HFF-Myc (cell line): ENCODE data around the gene LIG4.
"Not testable (repeated sequence)": the region's sequence is repeated elsewhere in the genome, so short reads cannot be mapped to it uniquely, and the experiment has no call there.

ENCODE experiments used
- DNase-seq: peaks from one replicate; pipeline ENCODE4 v3.0.0-alpha.2; 2011; ENCODE audit warnings: low read depth; ENCODE audit errors: extremely low read depth
- H3K4me3 ChIP-seq: replicated peaks from 2 replicates; pipeline ENCODE4 v1.5.1; 2011; ENCODE audit warnings: low read depth, mild to moderate bottlenecking, control low read depth, low read length
- TF ChIP-seq, protein P1 (sequence below): IDR thresholded peaks from 2 replicates; pipeline ENCODE4 v1.5.1; 2012; ENCODE audit warnings: mild to moderate bottlenecking, low read depth, low read length, control low read depth; ENCODE audit errors: missing control alignments

The LIG4 gene

DNA sequence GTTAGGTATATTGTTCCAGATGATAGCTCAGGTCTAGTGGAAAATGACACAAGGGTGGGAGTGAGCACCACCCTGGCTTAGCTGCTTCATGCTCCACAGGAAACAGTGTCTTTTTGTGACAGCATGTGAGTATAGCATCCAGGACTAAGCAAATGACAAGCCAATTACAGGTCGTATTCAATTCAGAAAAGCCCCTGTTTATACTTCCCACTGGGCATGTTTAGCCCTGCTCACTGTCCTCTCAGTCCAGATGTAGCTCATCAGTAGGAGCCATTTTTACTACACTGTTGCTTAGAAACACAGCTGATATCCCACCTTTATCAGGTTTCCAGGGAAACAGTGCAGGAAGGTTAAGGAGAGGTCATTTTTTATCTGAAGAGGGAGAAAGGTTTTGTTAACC lies 10.8 kb upstream of the LIG4 start:
- no peak for DNase-seq
- H3K4me3 ChIP-seq = no peak overlapping the region
- TF ChIP-seq, protein P1, sequence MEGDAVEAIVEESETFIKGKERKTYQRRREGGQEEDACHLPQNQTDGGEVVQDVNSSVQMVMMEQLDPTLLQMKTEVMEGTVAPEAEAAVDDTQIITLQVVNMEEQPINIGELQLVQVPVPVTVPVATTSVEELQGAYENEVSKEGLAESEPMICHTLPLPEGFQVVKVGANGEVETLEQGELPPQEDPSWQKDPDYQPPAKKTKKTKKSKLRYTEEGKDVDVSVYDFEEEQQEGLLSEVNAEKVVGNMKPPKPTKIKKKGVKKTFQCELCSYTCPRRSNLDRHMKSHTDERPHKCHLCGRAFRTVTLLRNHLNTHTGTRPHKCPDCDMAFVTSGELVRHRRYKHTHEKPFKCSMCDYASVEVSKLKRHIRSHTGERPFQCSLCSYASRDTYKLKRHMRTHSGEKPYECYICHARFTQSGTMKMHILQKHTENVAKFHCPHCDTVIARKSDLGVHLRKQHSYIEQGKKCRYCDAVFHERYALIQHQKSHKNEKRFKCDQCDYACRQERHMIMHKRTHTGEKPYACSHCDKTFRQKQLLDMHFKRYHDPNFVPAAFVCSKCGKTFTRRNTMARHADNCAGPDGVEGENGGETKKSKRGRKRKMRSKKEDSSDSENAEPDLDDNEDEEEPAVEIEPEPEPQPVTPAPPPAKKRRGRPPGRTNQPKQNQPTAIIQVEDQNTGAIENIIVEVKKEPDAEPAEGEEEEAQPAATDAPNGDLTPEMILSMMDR = no peak

DNA sequence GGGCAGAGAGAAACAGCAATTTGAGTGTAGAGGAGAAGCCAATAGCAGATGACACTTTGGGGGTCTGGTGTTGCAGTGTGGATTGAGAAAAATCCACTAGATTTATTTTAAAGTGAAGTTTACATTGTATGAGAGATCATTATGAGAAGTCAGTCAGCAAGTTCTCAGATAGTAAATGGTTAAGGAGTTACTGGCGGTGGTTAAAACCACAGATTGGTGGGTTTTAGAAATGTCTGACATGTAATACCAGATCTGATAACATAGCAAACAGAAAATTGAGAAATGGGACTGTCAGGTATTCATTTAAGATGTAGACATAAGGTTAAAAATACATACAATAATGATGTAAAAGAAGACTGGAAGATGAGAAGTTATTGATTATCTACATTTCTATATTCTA lies 10.1 kb upstream of the LIG4 start:
- no peak overlapping the region for H3K4me3 ChIP-seq
- TF ChIP-seq, protein P1 = no peak
- DNase-seq = no peak

DNA sequence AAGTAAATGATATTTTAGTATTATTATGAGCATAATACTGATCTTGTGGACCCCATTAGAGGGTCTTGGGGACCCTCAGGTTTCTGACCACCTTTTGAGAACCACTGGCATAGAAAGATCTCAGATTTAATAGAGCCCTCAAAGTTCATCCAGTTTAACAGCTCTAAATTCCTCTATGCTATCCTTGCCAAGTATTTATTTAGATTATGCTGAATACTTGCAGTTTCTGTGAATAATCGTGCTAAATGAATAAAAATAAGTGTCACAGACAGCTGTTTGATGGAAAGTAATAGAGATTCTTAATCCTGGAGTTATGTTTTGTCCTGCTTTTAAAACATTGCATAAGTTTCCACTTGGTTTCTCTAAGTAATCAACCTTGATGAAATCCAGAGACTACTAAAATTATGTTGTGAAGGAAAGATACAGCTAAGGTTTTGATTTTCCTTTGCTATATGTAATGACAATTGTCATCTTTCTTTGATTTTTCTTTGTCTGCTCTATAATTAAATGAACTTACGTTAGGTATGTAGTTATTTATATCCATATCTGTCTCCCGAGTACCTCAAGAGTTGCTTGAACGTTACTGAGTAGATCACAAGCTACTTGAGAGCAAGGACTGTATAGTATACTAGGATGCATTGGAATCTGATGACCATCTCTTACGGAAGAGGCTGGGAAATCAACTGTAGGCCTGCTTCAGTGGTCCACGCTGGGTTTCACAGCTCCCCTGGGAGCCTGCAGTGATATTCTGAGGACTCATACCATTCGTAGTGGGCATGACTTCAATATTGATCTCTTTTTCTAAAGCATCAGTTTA lies 8.6 kb upstream of the LIG4 start:
- DNase-seq = no peak
- H3K4me3 ChIP-seq = no peak overlapping the region
- TF ChIP-seq, protein P1 = no peak

DNA sequence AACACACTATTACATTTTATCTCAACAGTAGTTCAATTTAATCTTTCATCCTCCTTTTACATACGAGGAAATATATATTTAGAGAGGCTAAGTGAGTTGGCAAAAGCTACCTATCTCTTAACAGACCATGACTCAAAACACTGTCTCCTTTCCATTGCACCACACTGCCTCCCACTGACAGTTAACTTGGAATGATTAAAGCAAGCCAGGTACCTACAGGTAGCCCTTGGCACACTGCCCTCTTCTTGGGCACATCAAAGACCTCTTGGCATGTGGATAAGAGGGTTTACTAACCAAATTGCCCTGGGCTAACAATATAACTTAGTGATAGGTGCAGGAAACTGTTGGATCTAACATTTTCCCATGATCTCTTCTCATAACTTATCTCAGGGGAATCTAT lies 4.7 kb upstream of the LIG4 start:
- peak overlapping the region; percentile 86; the same call in 1 of the 2 replicates for H3K4me3 ChIP-seq
- TF ChIP-seq, protein P1 = no peak
- no peak for DNase-seq

DNA sequence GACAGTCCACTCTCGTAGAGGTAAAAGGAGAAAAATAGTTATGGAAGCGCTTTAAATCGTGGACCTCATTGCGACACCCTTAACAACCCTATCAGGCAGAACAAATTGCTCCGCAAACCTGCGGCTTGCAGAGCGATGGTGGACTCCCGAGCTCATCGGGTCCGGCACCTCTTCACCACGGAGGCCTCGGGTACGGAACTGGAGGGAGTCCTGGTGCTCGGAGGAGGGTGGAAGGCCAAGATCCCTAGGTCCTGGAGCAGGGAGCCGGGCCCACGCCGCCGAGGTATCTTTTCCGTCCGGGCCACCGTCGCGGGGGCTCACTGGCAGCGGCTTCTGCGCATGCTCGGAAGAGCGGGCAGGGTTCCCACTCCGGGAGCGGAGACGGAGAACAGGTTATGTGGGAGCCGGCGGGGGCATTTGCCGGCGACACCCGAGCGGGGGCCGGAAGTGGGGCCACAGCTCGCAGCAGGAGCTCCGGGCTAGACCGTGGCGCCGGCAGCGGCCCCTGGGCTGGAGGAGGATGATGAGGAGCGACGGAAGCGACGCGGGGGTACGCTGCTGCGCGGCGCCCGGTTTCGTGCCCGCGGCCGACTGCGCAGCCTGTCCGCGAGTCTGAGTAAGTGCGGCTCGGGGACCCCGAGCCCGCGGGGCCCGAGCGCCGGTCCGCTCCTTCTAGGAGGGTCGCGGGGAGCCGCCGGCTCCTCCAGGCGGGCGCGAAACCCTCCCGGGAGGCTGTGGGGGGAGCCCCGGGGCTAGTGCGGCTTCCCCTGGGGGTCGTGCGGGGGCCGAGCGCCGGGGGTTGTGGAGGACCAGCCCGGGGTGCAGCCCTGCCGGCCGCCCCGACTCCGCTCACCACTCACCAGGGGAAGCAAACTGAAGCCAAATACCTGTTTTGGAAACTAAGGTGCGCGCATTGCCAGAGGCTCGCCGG lies 3.0 kb upstream of the LIG4 start, which contains the start of gene ABHD13:
ABHD13 (plus strand) TSS at position 349 of the 931 bp plus-strand sequence. CDS start 10,827 bp downstream, outside the sequence.
- peak; percentile 63 for DNase-seq
- TF ChIP-seq, protein P1 = no peak
- peak within 1 kb of the TSS; percentile 86 for H3K4me3 ChIP-seq

DNA sequence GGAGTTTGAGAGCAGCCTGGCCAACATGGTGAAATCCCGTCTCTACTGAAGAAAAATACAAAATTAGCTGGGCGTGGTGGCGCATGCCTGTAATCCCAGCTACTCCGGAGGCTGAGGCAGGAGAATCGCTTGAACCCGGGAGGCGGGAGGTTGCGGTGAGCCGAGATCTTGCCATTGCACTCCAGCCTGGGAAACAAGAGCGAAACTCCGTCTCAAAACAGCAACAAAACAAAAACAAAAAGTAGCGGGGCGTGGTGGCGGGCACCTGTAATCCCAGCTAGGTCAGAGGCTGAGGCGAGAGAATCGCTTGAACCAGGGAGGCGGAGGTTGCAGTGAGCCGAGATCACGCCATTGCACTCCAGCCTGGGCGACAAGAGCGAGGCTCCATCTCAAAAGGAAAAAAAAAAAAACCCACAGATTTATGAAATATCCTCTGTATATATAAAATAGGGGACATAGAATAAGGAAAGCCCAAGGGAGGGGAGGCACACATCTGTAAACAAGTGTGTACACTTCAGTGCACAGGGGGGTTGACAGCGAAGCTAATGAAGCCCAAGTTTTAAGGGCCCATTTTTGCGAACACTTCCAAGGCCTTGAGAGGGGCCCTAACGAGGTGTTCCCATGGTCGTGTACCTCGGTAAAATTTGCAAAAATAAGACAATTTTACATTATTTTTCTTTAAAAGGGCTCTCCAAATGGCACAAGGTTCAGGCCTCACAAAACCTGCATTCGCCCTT lies 2.1 kb upstream of the LIG4 start:
- not testable (repeated sequence) for DNase-seq

More for the DNA sequence above, 2.1 kb upstream of the LIG4 start:
- H3K4me3 ChIP-seq = peak overlapping the region; percentile 86
